Peyer's patch (tissue), 4 donors: ENCODE measurements around the gene CBR4. TPM values are rescaled to one million over a fixed set of nuclear protein-coding genes. Genes with fewer than 3 reads are reported as not detected.
"Not testable (repeated sequence)": the region's sequence is repeated elsewhere in the genome, so short reads cannot be mapped to it uniquely, and the experiment has no call there.

Source experiments
- DNase-seq, 3 donors: peaks; one replicate each; pipeline ENCODE4 v3.0.0-alpha.2; 2017 to 2019
- H3K27ac ChIP-seq, 4 donors: fragments of 200-600 bp; sonication (generic); one replicate each; pipeline ENCODE4 v1.5.1; 2016 to 2019
- H3K27me3 ChIP-seq, 2 donors: fragments of 200-600 bp; sonication (generic); one replicate each; pipeline ENCODE4 v1.5.1; 2019
- H3K36me3 ChIP-seq, 3 donors: fragments of 200-600 bp; sonication (generic); one replicate each; pipeline ENCODE4 v1.5.1; 2016 to 2019
- H3K4me1 ChIP-seq, 4 donors: fragments of 200-600 bp; sonication (generic); one replicate each; pipeline ENCODE4 v1.5.1; 2016 to 2019
- H3K4me3 ChIP-seq, 4 donors: fragments of 200-600 bp; sonication (generic); 1 replicate in 3 of 4; 2 replicates in 1 of 4; pipeline ENCODE4 v1.5.1; 2016 to 2019; ENCODE audit warnings: mild to moderate bottlenecking in 1 of 4
- H3K9me3 ChIP-seq, 4 donors: fragments of 200-600 bp; sonication (generic); one replicate each; pipeline ENCODE4 v1.5.1; 2016 to 2019; ENCODE audit warnings: mild to moderate bottlenecking in 1 of 4
- POLR2A ChIP-seq, 2 donors: fragments of 450-650 bp; IDR thresholded peaks; one replicate each; pipeline ENCODE4 v1.5.1; 2017; ENCODE audit warnings: antibody characterized with exemption in 2 of 2, mild to moderate bottlenecking in 2 of 2, moderate library complexity in 2 of 2
- total RNA-seq, 4 donors: library from RNA; depleted of rRNA; stranded (reverse); fragments of >200 nt; gene quantifications; one replicate each; pipeline ENCODE4 v1.1.0, GENCODE V29; 2016
- TF ChIP-seq, protein P1 (sequence below), 6 experiments: fragments of 450-650 bp in 4 of 6; fragments of 200-600 bp in 2 of 6; sonication (generic) in 1 of 6; IDR thresholded peaks; one replicate each; pipeline ENCODE4 v1.5.1; 2017 to 2019; ENCODE audit warnings: antibody characterized with exemption in 6 of 6, mild to moderate bottlenecking in 3 of 6, moderate library complexity in 1 of 6

The CBR4 gene
- total RNA-seq, 4 donors from 2014 or later = 16.5 to 24.5 (median 22.8) TPM

- TF ChIP-seq, protein P1, sequence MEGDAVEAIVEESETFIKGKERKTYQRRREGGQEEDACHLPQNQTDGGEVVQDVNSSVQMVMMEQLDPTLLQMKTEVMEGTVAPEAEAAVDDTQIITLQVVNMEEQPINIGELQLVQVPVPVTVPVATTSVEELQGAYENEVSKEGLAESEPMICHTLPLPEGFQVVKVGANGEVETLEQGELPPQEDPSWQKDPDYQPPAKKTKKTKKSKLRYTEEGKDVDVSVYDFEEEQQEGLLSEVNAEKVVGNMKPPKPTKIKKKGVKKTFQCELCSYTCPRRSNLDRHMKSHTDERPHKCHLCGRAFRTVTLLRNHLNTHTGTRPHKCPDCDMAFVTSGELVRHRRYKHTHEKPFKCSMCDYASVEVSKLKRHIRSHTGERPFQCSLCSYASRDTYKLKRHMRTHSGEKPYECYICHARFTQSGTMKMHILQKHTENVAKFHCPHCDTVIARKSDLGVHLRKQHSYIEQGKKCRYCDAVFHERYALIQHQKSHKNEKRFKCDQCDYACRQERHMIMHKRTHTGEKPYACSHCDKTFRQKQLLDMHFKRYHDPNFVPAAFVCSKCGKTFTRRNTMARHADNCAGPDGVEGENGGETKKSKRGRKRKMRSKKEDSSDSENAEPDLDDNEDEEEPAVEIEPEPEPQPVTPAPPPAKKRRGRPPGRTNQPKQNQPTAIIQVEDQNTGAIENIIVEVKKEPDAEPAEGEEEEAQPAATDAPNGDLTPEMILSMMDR (IDR thresholded peaks at IDR 0.05) = peak in 3 of 6 experiments; percentile 28 to 36 (median 35)
- TF ChIP-seq POLR2A (IDR thresholded peaks at IDR 0.05) = no peak
- Histone ChIP-seq H3K4me1 (no peaks in the 10 kb centered on the region), H3K4me3 (no peak overlapping the region), H3K9me3 (no peaks in the 10 kb centered on the region), H3K27ac (no peak overlapping the region), H3K27me3 (no peaks in the 10 kb centered on the region), H3K36me3 (peaks cover 0 to 30% (median 3%) of the 10 kb centered on the region in 3 donors)
- no peak for DNase-seq
Observed at GRCh38 chr4:168995537-168996295, 14.3 kb downstream of the CBR4 start.

DNA sequence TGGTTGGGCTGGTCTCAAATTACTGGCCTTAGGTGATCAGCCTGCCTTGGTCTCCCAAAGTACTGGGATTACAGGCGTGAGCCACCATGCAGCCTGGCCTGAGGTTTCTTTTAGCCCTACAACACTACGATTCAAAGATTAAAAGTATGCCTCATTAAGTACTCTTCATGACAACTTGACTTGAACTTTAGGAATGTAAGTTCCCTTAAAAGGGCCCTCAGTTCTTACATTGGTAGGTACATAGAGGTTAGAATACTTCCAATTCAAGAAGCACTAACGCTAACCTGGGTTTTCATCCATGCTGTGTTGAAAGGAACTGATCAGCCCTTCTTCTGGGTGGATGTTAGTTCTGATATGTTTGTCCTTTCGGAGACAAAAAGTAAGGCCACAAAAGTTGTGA is 15.1 kb downstream of the CBR4 start:
- Histone ChIP-seq H3K27me3 (no peaks in the 10 kb centered on the region), H3K36me3 (peaks cover 0 to 30% (median 3%) of the 10 kb centered on the region in 3 donors), H3K27ac (no peak overlapping the region), H3K4me3 (no peak overlapping the region), H3K9me3 (no peaks in the 10 kb centered on the region), H3K4me1 (no peaks in the 10 kb centered on the region)
- no peak for DNase-seq
- no peak for TF ChIP-seq POLR2A (IDR thresholded peaks at IDR 0.05)
- TF ChIP-seq, protein P1 (IDR thresholded peaks at IDR 0.05) = no peak

- Histone ChIP-seq H3K4me3 (no peak overlapping the region), H3K9me3 (no peaks in the 10 kb centered on the region), H3K36me3 (peaks cover 0 to 34% (median 3%) of the 10 kb centered on the region in 3 donors), H3K27ac (no peak overlapping the region), H3K27me3 (no peaks in the 10 kb centered on the region), H3K4me1 (no peaks in the 10 kb centered on the region)
- no peak for DNase-seq
- TF ChIP-seq, protein P1 (IDR thresholded peaks at IDR 0.05) = no peak
- TF ChIP-seq POLR2A (IDR thresholded peaks at IDR 0.05) = no peak
Observed at GRCh38 chr4:168993714-168994510, 16.1 kb downstream of the CBR4 start.

DNA sequence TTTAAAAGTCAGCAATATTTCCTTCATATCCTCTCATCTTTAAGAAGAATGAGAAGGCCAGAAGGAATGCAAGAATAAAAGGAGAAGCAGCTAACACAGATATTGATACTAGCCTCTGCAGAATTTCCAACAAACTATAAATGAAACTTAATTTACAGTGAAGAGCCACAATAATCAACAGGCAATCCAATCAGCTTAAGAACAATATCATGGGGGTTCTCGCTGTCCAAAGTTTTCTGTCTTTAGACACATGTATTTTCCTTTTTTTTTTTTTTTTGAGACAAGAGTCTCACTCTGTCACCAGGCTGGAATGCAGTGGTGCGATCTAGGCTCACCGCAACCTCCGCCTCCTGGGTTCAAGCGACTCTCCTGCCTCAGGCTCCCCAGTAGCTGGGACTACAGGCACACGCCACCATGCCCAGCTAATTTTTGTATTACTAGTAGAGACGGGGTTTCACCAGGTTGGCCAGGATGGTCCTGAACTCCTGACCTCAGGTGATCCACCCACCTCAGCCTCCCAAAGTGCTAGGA is 17.0 kb downstream of the CBR4 start:
- H3K27me3 ChIP-seq, H3K4me1 ChIP-seq, H3K27ac ChIP-seq, H3K4me3 ChIP-seq, DNase-seq, H3K9me3 ChIP-seq: not testable (repeated sequence)
- peaks cover 0 to 25% (median 3%) of the 10 kb centered on the region in 3 donors for H3K36me3 ChIP-seq

DNA sequence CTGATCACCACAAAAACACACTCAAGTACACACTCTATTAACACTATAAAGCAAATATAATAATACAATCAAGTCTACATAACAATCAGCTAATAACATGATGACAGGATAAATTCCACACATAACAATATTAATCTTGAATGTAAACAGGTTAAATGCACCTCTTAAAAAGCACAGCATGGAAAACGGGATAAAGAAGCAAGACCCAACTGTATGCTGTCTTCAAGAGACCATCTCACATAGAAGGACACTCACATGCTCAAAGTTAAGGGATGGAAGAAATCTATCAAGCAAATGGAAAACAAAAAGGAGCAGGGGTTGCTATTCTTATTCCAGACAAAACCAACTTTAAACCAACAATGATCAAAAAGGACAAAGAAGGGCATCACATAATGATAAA is 28.1 kb downstream of the CBR4 start:
- TF ChIP-seq POLR2A (IDR thresholded peaks at IDR 0.05) = no peak
- TF ChIP-seq, protein P1 (IDR thresholded peaks at IDR 0.05) = no peak

GRCh38 chr4:168981460-168981859 is 28.6 kb downstream of the CBR4 start:
- H3K36me3 ChIP-seq = peaks cover 0 to 54% (median 0%) of the 10 kb centered on the region in 3 donors

More for the DNA sequence above, 28.1 kb downstream of the CBR4 start:
- no peak overlapping the region for H3K4me3 ChIP-seq
- no peaks in the 10 kb centered on the region for H3K27me3 ChIP-seq
- no peak for DNase-seq
- H3K27ac ChIP-seq = no peak overlapping the region
- peaks cover 0 to 13% (median 0%) of the 10 kb centered on the region in 4 donors for H3K9me3 ChIP-seq
- H3K4me1 ChIP-seq = no peaks in the 10 kb centered on the region
- peaks cover 0 to 52% (median 0%) of the 10 kb centered on the region in 3 donors for H3K36me3 ChIP-seq

More at GRCh38 chr4:168981460-168981859, 28.6 kb downstream of the CBR4 start:
- Histone ChIP-seq H3K9me3 (peaks cover 0 to 13% (median 0%) of the 10 kb centered on the region in 4 donors), H3K4me1 (no peaks in the 10 kb centered on the region), H3K27me3 (no peaks in the 10 kb centered on the region), H3K27ac (no peak overlapping the region), H3K4me3 (no peak overlapping the region)
- DNase-seq = no peak
- TF ChIP-seq, protein P1 (IDR thresholded peaks at IDR 0.05) = no peak
- TF ChIP-seq POLR2A (IDR thresholded peaks at IDR 0.05) = no peak
